WERI-Rb-1 (cell line): ENCODE measurements around the gene MLLT10.

Source experiments
- DNase-seq: peaks from one replicate; pipeline ENCODE4 v3.0.0-alpha.2; 2020
- H3K27ac ChIP-seq: fragments of 250-450 bp; sonication (Bioruptor Pico); 2 replicates; pipeline ENCODE4 v1.5.1; 2020; ENCODE audit warnings: mild to moderate bottlenecking, moderate library complexity
- H3K27me3 ChIP-seq: fragments of 250-450 bp; sonication (Bioruptor Pico); 2 replicates; pipeline ENCODE4 v1.5.1; 2021; ENCODE audit warnings: mild to moderate bottlenecking, low read depth, moderate library complexity; ENCODE audit not compliant: insufficient read depth, severe bottlenecking
- H3K36me3 ChIP-seq: fragments of 250-450 bp; sonication (Bioruptor Pico); 2 replicates; pipeline ENCODE4 v1.5.1; 2020; ENCODE audit warnings: mild to moderate bottlenecking, moderate library complexity
- H3K4me3 ChIP-seq: 2 replicates; pipeline ENCODE4 v1.5.1; 2011; ENCODE audit warnings: low read depth, mild to moderate bottlenecking, control low read depth, low read length
- H3K9me3 ChIP-seq: fragments of 250-450 bp; sonication (Bioruptor Pico); 2 replicates; pipeline ENCODE4 v1.5.1; 2021; ENCODE audit warnings: mild to moderate bottlenecking, moderate library complexity; ENCODE audit not compliant: severe bottlenecking
- CTCF ChIP-seq: IDR thresholded peaks from 2 replicates; pipeline ENCODE4 v1.5.1; 2011; ENCODE audit warnings: low read depth, mild to moderate bottlenecking, control low read depth, inconsistent platforms, low read length

The MLLT10 gene

GRCh38 chr10:21513405-21513788, 20.6 kb upstream of the MLLT10 start:
- H3K9me3 ChIP-seq: no peaks in the 10 kb centered on the region
- no peaks in the 10 kb centered on the region for H3K36me3 ChIP-seq
- no peaks in the 10 kb centered on the region for H3K27me3 ChIP-seq
- no peak for TF ChIP-seq CTCF
- DNase-seq: no peak
- no peak overlapping the region for H3K27ac ChIP-seq
- no peak overlapping the region for H3K4me3 ChIP-seq

GRCh38 chr10:21514129-21514817, 19.8 kb upstream of the MLLT10 start:
- no peaks in the 10 kb centered on the region for H3K9me3 ChIP-seq
- DNase-seq: no peak
- TF ChIP-seq CTCF: no peak
- peak overlapping the region; percentile 76 for H3K4me3 ChIP-seq
- no peaks in the 10 kb centered on the region for H3K27me3 ChIP-seq
- H3K36me3 ChIP-seq: no peaks in the 10 kb centered on the region
- H3K27ac ChIP-seq: no peak overlapping the region

GRCh38 chr10:21514818-21515351, 19.1 kb upstream of the MLLT10 start:
- no peak for DNase-seq
- Histone ChIP-seq H3K9me3 (no peaks in the 10 kb centered on the region), H3K4me3 (peak overlapping the region; percentile 76), H3K36me3 (no peaks in the 10 kb centered on the region), H3K27ac (peak overlapping the region; percentile 81), H3K27me3 (no peaks in the 10 kb centered on the region)
- no peak for TF ChIP-seq CTCF

- TF ChIP-seq CTCF: no peak
- no peaks in the 10 kb centered on the region for H3K36me3 ChIP-seq
- peak overlapping the region; percentile 81 for H3K27ac ChIP-seq
- H3K4me3 ChIP-seq: peak overlapping the region; percentile 76
- DNase-seq: no peak
- H3K27me3 ChIP-seq: no peaks in the 10 kb centered on the region
- no peaks in the 10 kb centered on the region for H3K9me3 ChIP-seq
Observed at GRCh38 chr10:21515361-21516241, 18.4 kb upstream of the MLLT10 start.

- H3K36me3 ChIP-seq: no peaks in the 10 kb centered on the region
- peak overlapping the region; percentile 81 for H3K27ac ChIP-seq
- peak; percentile 33 for DNase-seq
- TF ChIP-seq CTCF: no peak
- no peaks in the 10 kb centered on the region for H3K9me3 ChIP-seq
- no peaks in the 10 kb centered on the region for H3K27me3 ChIP-seq
- peak overlapping the region; percentile 76 for H3K4me3 ChIP-seq
Observed at GRCh38 chr10:21516242-21517131, 17.5 kb upstream of the MLLT10 start.
